NCI-H2171 (cell line): ENCODE measurements around the gene GABRD.
A peak's percentile ranks its signal among the peaks of the same experiment; 100 is the strongest.

Source experiments
- DNase-seq: peaks from one replicate; lab custom pipeline; 2025; lab: John Stamatoyannopoulos, UW

Gene GABRD

DNA sequence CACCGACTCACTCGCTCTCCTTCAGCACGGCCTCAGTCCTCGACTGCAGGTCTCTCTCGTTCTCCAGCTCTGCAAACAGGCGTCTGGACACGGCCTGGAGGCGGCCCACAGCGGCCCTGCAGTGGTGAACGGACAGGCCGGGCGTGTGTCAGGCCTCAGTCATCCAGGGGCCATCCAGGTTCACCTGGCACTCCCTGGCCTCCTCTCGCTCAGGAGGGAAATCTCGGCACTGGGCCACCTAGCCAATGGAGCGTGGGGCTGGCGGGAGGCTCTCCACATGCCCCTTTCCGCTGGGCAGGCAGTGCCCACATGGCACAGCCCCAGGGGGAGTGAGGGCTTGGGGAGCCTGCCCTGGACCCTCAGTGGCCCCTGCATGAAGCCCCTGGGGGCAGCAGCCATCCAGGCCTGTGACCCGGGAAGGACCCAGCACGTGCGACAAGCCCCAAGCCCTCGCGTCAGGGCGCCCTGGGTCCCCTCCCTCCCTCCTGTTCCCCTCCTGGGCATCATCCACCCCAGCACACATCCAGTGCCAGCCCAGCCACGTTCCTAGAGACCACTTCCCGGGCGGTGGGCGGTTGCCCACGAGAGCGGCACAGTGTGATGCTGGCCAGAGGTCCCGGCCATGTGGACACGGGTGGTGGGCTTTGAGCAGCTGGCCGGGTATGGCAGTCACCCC, 33.6 kb upstream of the GABRD start:
- no peak for DNase-seq

DNA sequence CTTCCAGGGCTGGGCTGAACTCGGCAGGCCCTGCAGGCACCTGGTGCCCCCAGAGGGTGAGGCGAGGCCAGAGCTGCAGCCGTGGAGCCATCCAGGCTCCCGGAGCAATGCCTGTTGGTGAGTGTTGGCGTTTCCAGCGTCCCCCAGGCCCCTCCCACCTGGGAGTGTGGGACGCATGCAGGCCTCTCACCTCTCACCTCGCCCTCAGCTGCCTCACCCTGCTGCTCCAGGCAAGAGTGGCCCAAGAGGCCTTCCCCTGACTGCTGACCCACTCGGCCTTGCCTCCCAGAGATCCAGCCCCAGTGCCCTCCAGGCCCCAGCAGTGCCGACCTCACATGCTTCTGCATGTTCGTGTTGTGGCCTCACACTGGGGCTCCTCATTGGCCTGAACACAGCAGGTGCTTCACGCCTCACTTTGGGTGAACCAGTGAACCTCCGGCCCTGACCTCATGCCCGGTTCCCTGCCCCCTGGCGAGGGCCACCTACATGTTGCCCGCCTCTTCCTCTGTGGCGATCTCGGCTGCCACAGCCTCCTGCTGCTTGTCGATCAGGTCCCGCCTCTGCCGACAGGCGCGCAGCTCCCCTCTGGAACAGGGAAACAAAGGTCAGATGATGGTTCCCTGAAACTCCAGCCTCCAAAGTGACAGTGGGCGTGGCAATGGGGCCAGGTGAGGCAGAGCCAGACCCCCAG, 32.5 kb upstream of the GABRD start:
- DNase-seq: no peak

DNA sequence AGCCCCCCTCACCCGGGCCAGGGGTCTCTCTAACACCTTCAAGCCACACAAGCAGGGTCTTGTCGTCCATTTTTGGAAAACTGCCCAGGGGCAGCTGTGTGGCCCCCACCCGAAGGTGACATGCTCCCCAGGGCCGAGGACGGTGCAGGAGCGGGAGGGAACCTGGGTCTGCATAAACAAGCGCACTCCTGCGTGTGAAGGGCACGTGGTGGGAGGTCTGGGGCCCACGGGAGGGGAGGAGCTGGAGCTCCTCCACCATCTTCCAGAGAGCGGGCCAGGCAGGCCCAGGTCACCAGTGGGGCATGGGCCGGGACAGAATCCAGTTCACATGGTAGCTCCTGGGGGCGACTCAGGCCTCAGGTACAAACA, 32.0 kb upstream of the GABRD start:
- no peak for DNase-seq

- no peak for DNase-seq
Measured at GRCh38 chr1:1988061-1988945, 30.8 kb upstream of the GABRD start.

- no peak for DNase-seq
Measured at GRCh38 chr1:1989102-1989542, 30.0 kb upstream of the GABRD start.

GRCh38 chr1:1989789-1990188, 29.4 kb upstream of the GABRD start:
- DNase-seq: no peak

DNA sequence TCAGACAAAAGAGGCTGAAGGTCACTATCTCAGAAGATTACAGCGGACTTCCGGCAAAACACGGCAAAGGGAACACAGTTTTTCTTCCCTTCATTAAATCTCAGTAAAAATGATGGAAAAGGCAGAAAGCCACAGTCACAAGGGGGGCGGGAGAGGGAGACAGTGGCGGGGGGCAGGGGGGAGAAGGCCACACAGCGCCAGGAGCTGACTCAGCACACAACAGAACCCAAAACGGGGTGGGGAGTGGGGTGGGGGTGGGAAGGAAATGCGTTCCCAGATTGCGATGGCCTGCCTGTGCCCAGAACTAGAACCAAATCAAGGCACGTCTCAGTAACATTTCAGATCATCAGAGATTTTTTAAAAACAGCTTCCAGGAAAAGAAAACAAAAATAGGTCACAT, 28.9 kb upstream of the GABRD start:
- no peak for DNase-seq

DNA sequence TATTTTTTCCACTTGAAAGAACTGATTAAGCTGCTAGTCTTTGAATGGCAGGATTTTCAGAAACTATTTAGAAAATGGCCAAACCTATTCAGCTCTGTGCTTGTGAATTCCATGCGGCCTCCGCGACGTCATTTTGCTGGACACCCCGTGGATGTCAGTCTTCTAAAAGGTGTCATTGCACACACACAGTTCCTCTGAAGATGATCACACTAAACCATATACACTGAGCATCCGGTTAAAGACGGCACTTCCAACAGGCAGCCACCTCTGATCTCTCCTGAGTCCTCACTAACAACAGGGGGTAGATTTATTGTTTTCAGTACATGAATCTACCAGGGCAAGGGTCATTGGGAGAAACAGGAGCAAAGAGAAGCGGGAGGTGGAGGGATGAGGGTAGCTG, 24.6 kb upstream of the GABRD start:
- no peak for DNase-seq

DNA sequence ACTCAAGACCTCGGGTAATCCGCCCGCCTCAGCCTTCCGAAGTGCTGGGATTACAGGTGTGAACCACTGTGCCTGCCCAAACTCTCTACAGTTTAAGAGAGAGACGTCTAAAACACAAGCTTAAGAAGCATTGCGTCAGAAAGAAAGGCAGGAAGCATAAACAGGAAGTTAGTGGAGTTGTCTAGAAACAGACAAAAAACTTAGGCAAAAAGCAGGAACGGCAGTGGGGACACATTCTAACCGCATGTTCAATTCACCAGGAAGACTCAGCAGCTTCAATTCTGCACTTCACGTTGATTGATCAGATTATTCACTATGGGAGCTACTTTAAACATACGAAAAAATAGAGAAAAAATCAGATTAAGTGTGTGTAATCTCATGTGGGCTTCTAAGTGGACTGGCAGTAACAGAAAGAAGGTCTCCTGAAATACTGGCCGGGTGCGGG, 22.9 kb upstream of the GABRD start:
- DNase-seq: no peak

DNA sequence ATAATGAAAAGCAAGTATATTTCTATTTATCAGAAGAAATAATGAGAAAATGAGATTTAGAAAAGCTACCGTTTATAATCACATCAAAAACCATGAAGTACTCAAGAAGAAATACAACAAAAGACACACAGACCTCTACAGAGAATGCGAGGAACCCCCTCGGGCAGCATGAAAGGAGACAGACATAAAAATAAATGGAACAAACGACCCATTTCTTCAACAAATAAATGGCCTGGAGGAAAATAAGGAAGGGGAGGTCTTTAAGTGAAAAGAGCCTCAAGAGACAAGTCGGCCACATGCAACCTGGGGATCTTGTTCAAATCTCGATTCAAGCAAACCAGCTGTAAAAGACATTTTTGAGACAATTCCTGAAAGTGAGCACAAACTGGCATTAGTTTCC, 21.6 kb upstream of the GABRD start:
- DNase-seq: no peak

DNA sequence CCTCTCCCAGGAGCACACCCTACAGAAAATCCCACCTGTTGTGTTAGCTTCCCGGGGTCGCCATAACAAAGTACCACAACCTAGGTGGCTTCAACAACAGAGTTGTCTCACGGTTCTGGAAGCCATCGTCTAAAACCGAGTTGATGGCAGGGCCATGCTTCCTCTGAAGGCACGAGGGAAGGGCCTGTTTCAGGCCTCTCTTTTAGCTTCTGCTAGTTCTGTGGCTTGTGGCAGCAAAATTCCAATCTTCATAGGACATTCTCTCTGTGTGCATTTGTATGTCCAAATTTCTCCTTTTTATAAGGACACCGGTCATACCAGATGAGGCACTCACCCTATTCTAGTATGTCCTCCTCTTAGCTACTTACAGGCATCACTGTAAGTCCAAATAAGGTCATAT, 18.7 kb upstream of the GABRD start:
- no peak for DNase-seq

GRCh38 chr1:2000850-2001249, 18.3 kb upstream of the GABRD start:
- DNase-seq: no peak

- DNase-seq: no peak
Measured at GRCh38 chr1:2001773-2002411, 17.3 kb upstream of the GABRD start.

DNA sequence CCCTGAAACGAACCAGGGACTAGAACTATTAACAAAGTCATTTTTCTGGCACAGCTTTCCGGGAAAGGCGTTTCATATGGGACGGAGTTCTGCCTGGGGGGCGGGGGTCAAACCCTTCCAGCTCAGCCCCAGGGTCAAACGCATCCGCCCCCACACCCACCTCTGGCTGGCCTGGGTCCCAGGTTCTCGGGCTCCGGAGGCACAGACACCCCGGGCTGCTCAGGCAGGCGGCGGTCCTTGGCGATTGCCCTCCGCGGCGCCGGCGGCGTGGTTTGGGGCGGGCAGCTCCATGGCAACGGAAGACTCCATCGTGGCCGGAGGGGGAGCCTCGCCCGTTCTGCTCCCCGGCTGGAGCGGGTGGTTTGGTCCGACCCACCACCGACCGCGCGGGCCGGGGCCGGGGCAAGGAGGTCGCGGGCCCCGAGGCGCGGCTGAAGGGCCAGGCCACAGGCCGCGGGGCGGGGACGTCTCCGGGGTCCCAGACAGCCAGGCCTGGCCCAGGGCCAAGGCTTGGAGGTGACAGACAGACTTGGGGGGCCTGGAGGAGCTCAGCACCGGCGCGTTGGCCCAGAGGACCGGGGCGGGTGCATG, 15.5 kb upstream of the GABRD start, which contains the start of gene CFAP74:
Gene CFAP74, minus strand, starts transcription at position 246 of the 591 bp plus-strand sequence. CDS start 12,830 bp downstream, outside the sequence.
- peak; percentile 66 for DNase-seq

DNA sequence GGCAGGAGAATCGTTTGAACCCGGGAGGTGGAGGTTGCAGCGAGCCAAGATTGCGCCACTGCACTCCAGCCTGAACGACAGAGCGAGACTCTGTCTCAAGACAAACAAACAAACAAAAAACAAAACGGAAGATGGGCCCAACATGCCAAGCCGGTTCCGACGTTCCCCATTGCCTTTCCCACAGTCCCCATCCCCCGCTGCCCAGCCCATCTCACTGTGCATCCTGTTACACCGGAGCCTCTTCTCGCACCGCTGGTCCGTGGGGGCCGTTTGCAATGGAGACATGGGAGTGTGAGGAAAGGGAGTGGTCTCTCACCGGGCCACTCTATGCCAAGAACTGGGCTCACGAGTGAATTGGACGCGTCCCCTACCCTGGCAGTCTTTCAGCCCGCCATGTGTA, 14.3 kb upstream of the GABRD start:
- DNase-seq: no peak

- DNase-seq: no peak
Measured at GRCh38 chr1:2009101-2010053, 9.8 kb upstream of the GABRD start.

- no peak for DNase-seq
Measured at GRCh38 chr1:2014181-2014580, 5.0 kb upstream of the GABRD start.

DNA sequence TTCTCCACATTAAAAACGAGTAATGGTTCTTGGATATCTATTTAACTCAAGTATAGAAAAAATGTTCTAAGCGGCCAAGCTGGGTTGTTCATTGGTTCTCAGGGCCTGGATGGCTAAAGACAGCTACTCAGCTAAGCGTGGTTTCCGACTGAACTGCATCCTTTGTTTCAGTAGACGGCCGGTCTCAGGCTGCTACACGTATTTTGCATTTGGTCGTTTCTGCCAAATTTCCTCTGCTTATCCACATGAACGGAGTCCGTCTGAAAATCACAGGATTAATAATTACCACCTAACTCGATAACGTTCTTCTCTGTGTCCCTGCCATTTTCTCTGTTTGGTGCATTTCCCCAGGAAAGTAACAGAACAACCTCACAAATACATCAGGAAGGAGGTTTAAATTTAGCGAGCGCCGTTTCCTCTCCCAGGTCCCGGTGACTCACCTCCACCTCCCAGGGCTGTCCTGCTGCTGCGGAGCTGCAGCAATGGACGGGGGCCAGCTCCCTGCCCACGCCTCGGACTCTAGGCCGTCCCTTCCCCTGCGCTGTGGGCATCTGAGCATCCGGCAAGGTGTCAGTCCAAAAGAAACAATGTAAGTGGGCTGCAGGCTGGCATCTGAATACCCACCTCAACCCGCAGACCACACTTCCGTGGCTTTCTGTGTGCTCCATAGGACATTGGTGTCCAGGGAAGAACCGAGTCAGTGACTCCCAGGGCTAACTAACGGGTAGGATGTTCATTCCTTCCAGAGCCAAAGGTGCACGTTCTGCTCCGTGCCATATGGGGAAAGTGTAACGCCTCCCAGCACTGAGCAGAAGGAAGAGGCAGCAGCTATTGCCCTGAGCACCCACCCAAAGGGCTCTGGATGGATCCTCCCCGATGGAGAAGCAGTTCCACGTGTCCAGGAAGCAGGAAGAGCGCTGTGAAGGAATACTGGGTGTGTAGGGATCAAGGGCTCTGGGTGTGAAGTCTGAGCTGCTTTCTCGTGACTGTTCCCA, 4.1 kb upstream of the GABRD start:
- no peak for DNase-seq

GRCh38 chr1:2016123-2016522, 3.0 kb upstream of the GABRD start:
- no peak for DNase-seq
